A549 (cell line): ENCODE data around the gene EXOG.

Source experiments
- CBX2 ChIP-seq: fragments of 200-600 bp; sonication (generic); IDR thresholded peaks from 2 replicates; pipeline ENCODE4 v1.6.1; 2016; ENCODE audit warnings: low read depth, mild to moderate bottlenecking, borderline replicate concordance
- CEBPB ChIP-seq, 2 experiments: fragments of >200 bp in 1 of 2; sonication (Bioruptor Twin) in 1 of 2; formaldehyde crosslinking in 1 of 2; IDR thresholded peaks; 2 replicates each; pipeline ENCODE4 v1.6.1; 2012 to 2016
- CHD2 ChIP-seq: fragments of 150-350 bp; IDR thresholded peaks from 2 replicates; pipeline ENCODE4 v1.6.1; 2014; ENCODE audit warnings: low read length; ENCODE audit not compliant: partially characterized antibody
- CTCF ChIP-seq: fragments of >200 bp; sonication (Bioruptor Twin); formaldehyde crosslinking; IDR thresholded peaks from 3 replicates; pipeline ENCODE4 v1.5.1; 2016
- EP300 ChIP-seq, 2 experiments: fragments of >200 bp; sonication (Bioruptor Twin); formaldehyde crosslinking; IDR thresholded peaks; 2 replicates in 1 of 2; 3 replicates in 1 of 2; pipeline ENCODE4 v1.6.1; 2016 to 2017
- FOSL2 ChIP-seq, 2 experiments: fragments of 450-650 bp in 1 of 2; fragments of >200 bp in 1 of 2; sonication (Bioruptor Twin) in 1 of 2; formaldehyde crosslinking; IDR thresholded peaks; 2 replicates each; pipeline versions ENCODE4 v1.5.0 to v1.6.1; 2016 to 2020; ENCODE audit warnings: mild to moderate bottlenecking in 1 of 2, moderate library complexity in 1 of 2
- PBX3 ChIP-seq: IDR thresholded peaks from 2 replicates; pipeline ENCODE4 v1.6.1; 2012
- POLR2A ChIP-seq: IDR thresholded peaks from 2 replicates; pipeline ENCODE4 v1.6.1; 2012; ENCODE audit warnings: mild to moderate bottlenecking, low read length
- RAD21 ChIP-seq, 2 experiments: fragments of >200 bp in 1 of 2; sonication (Bioruptor Twin) in 1 of 2; formaldehyde crosslinking in 1 of 2; IDR thresholded peaks in 1 of 2; conservative IDR thresholded peaks in 1 of 2; 2 replicates in 1 of 2; 3 replicates in 1 of 2; pipeline ENCODE4 v1.6.1; 2012 to 2018; ENCODE audit warnings: inconsistent platforms in 1 of 2
- REST ChIP-seq: fragments of 200-600 bp; sonication (generic); IDR thresholded peaks from 2 replicates; pipeline ENCODE4 v1.6.1; 2016; ENCODE audit warnings: antibody characterized with exemption, mild to moderate bottlenecking, moderate library complexity

- TF ChIP-seq CBX2, result no peak
- no peak for TF ChIP-seq PBX3
- no peak for TF ChIP-seq FOSL2 (IDR thresholded peaks at IDR 0.05)
- TF ChIP-seq FOSL2 (CRISPR knock-in tag; IDR thresholded peaks at IDR 0.05), result no peak
- no peak for TF ChIP-seq POLR2A
- TF ChIP-seq EP300 (IDR thresholded peaks at IDR 0.05), result no peak
- no peak for TF ChIP-seq CEBPB (IDR thresholded peaks at IDR 0.05)
- TF ChIP-seq CTCF, result no peak
- TF ChIP-seq REST, result no peak
- TF ChIP-seq RAD21 (conservative IDR thresholded peaks at IDR 0.05 in 1 of 2, IDR thresholded peaks at IDR 0.05 in 1 of 2), result no peak
- no peak for TF ChIP-seq CHD2
These were observed 40.3 kb upstream of the EXOG start for GRCh38 chr3:38455639-38456430.
